NCI-H345 (cell line): ENCODE data around the gene GRID2.

Source experiments
- DNase-seq: peaks from one replicate; lab custom pipeline; 2025; lab: John Stamatoyannopoulos, UW

Gene GRID2

DNA sequence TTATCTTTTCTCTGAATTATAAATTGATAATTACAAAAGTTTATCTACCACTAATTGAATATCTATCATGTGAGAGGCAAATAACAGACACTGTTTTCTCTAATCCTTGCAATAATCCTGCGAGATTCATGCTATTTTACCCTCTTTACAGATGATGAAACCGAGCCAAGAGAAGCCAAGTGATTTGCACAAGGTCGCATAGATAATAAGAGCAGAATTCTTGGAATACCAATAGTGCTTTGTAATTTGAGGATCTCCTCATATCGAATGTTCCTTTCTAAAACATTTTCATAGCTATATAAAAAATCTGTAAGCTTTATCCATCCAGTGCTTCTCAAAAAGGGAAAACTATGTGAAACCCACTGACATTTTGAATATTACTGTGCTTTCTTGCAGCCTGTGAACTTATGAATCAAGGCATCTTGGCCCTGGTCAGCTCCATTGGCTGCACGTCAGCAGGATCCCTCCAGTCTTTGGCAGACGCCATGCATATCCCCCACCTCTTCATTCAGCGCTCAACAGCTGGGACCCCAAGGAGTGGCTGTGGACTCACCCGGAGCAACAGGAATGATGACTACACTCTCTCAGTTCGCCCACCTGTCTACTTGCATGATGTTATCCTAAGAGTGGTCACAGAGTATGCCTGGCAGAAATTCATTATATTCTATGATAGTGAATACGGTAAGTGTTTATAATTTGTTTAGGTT is 781.0 kb downstream of the GRID2 start:
- DNase-seq, result no peak

DNA sequence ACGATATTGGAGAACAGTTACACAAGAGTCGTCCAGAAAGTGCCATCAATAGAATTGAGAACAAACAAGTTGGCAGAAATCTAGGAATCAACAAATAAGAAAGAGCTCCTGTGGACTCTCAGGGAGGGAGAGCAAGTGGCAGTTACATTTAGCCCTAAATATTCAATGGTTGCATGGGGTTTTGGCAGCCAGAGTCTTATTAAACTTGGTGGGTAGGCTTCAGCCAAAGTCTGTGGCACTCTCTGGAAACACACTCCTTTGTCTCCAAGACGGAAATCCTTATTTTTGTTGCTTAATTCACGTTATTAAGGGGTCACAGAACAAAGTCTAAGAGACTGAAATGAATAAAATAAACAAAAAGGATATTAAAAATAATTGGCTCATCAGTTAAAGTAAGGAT is 782.6 kb downstream of the GRID2 start:
- no peak for DNase-seq

- DNase-seq, result no peak
Observed at GRCh38 chr4:93092765-93093164, 789.0 kb downstream of the GRID2 start.

GRCh38 chr4:93103042-93103441 is 799.3 kb downstream of the GRID2 start:
- no peak for DNase-seq

- no peak for DNase-seq
Observed at GRCh38 chr4:93116624-93117023, 812.9 kb downstream of the GRID2 start.

- DNase-seq, result no peak
Observed at GRCh38 chr4:93127489-93127888, 823.7 kb downstream of the GRID2 start.

DNA sequence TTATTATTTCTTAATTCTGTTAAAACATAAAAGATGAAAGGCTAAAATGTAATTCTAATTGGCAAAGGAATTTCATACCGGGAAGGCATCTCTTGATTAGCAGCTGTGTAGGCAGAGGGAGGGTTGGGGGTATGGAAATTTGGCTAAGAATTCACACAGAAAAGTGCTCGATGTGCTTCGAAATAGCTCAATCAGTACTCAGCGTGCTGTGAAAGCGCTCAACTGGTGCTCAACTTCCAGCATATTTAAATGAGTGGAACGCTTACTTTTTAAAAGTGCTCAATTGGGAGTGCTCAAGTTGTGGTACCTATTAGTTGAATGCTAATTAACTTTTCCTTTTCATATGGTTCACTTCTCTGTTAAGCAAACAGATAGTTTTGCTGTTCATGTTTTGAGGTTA is 828.9 kb downstream of the GRID2 start:
- DNase-seq, result no peak

DNA sequence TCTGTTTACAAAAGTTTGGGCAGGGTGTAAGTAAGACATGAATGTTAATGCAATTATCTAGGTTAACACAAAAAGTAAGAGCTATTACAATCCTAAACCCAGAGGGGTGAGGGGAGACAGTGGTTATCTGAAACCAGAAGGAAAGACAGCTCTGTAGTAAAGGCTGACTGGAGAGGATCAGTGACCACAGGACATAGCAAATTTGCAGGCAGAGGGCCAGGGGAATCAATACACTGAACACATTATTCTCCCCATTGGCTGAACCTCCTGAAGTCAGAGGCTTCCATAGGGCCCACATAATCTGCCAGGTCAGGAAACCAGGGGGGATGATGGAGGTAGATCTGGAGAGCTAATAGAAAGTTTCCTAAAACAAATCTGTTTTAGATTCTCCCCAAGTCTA is 835.4 kb downstream of the GRID2 start:
- no peak for DNase-seq

GRCh38 chr4:93143902-93144301 is 840.1 kb downstream of the GRID2 start:
- DNase-seq, result no peak

- DNase-seq, result no peak
Observed at GRCh38 chr4:93144644-93145043, 840.9 kb downstream of the GRID2 start.

GRCh38 chr4:93147524-93148212 is 843.9 kb downstream of the GRID2 start:
- DNase-seq, result peak; percentile 1

- no peak for DNase-seq
Observed at GRCh38 chr4:93152491-93152890, 848.7 kb downstream of the GRID2 start.

DNA sequence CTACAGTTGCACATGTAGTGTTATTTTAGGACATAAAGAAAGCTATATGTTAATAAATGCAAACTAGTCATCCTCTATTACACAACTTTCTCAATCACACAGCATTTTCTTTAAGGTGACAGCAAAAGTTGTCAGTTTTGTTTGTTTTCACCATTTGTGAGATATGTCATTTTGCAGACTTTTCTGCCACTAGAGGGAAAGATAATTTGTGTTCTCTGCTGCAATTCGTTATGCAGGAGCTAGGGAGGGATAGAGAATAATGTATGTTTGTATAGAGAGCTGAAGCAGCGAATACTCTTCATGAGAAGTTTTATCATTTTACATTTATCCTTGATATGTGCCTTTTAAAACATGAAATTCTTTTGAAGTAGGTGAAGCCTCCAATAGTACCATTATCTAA is 854.2 kb downstream of the GRID2 start:
- DNase-seq, result no peak

- no peak for DNase-seq
Observed at GRCh38 chr4:93168053-93168452, 864.3 kb downstream of the GRID2 start.

- no peak for DNase-seq
Observed at GRCh38 chr4:93169966-93170365, 866.2 kb downstream of the GRID2 start.

- DNase-seq, result no peak
Observed at GRCh38 chr4:93174598-93174997, 870.8 kb downstream of the GRID2 start.

GRCh38 chr4:93178279-93178678 is 874.5 kb downstream of the GRID2 start:
- DNase-seq, result no peak

DNA sequence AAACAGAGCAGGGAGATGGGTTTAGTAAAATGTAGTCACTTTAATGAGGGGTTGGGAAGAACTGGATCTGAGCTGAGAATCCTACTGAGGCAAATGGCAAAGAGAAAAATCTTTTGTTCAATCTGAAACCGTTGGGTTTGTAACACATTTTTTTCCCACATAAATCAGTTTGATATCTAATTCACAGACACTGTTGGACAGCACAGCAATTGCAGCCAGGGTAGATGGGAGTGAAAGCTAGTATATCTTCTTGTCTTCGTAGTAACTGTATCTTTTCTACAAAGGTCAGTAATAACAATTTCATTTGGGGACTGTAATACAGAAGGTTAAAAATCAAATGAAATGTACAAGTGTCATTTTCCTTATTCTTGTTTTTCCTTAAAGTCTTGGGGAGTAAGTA is 875.3 kb downstream of the GRID2 start:
- no peak for DNase-seq

GRCh38 chr4:93182722-93183121 is 879.0 kb downstream of the GRID2 start:
- peak; percentile 17 for DNase-seq

GRCh38 chr4:93183576-93183975 is 879.8 kb downstream of the GRID2 start:
- peak; percentile 69 for DNase-seq

- peak; percentile 93 for DNase-seq
Observed at GRCh38 chr4:93184053-93184452, 880.3 kb downstream of the GRID2 start.

DNA sequence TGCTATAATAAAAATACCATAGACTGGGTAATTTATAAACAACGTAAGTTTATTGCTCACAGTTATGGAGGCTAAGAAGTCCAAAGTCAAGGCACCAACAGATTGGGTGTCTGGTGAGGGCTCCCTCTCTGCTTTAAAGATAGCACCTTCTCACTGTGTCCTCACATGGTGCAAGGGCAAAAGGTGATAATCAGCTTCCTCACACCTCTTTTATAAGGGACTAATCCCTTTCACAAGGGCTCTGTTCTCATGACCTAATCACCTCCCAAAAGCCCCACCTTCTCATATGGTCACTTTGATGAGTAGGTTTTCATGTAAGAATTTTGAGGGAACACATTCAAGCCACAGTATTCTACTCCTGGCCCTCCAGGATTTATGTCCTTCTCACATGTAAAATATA is 883.1 kb downstream of the GRID2 start:
- no peak for DNase-seq

- no peak for DNase-seq
Observed at GRCh38 chr4:93187466-93187865, 883.7 kb downstream of the GRID2 start.

- no peak for DNase-seq
Observed at GRCh38 chr4:93187892-93188291, 884.1 kb downstream of the GRID2 start.
